SH-SY5Y (cell line): ENCODE measurements around the gene PTBP1.

Source experiments
- GATA2 ChIP-seq: IDR thresholded peaks from 2 replicates; pipeline ENCODE4 v1.6.1; 2011; ENCODE audit warnings: mild to moderate bottlenecking, low read depth, low read length
- GATA3 ChIP-seq: IDR thresholded peaks from 2 replicates; pipeline ENCODE4 v1.6.1; 2011; ENCODE audit warnings: low read depth, mild to moderate bottlenecking, low read length, moderate library complexity

The PTBP1 gene

DNA sequence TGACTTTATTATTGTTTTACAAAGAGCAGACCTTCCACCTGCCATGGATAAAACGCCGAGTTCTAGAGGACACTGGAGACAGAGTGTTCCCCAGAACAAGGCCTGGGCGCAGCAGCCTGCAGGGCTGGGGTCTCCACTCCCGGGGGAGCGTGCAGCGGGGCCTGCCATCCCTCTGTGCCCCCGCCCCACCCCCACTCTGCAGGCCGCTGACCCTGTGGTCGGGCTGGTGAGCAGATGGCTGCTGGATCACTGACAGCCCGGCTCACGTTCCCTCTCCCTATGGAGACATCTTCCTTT lies 8.6 kb upstream of the PTBP1 start:
- no peak for TF ChIP-seq GATA2
- TF ChIP-seq GATA3, result no peak

DNA sequence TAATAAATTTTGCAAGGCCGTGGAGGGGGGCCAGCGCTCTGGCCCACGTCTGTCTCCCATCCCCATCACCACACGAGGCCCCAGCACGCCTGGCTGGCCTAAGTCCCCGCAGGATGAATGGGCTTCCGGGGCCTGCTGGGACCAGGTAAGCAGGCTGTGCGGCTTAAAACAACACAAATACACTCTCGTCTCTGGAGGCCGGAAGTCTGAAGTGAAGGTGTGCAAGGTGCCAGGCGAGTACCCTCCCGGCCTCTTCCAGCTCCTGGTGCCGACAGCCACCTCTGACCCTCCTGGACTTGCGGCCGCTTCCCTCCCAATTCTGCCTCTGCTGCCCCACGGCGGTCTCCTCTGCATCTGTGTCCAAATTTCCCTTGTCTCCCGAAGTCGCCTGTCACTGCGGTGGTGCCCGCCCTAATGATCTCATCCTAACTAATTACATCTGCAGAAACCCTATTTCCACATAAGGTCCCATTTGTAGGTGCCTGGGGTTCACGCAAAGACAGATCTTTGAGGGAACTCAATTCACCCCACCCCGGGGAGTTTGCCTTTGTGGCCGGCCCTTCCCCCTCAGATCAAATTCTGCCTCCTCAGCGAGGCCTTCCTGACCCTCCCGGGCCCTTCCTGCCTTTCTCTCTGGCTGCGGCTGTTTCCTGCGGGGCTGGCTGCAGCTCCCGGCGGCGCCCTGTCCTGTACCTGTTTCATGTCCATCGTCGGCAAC lies 8.1 kb upstream of the PTBP1 start:
- TF ChIP-seq GATA2, result no peak
- TF ChIP-seq GATA3, result no peak

DNA sequence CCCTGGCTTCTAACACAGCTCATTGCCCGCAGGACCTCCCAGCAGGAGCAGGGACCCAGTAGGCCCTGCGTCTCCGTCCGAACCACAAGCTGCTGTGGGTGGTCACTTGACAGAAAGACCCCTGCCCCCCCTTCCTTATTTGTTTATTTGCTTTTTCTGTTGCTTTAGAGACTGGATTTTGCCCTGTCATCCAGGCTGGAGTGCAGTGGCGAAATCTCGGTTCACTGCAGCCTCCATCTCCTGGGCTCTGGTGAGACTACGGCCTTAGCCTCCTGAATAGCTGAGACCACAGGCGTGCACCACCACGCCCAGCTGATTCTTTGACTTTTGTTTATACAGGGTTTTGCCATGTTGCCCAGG lies 7.6 kb upstream of the PTBP1 start:
- no peak for TF ChIP-seq GATA3
- no peak for TF ChIP-seq GATA2

DNA sequence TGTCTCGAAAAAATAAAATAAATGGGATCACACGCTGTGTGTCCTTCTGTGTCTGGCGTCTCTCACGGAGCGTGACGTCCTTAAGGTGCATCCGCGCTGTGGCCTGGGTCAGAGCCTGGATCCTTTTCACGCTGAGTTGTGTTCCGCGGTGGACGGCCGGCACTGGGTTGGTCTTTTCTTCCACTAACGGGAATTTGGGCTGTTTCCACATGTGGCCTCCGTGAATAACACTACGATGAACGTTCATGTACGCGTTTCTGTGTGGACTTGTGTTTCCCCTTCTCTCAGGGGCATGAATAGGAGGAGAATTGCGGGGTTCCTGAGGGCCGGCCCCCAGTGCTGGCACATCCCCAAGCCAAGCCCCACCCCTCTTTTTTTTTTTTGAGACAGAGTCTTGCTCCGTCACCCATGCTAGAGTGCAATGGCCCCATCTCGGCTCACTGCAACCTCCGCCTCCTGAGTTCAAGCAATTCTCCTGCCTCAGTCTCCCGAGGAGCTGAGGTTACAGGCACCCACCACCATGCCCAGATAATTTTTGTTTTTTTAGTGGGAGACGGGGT lies 6.2 kb upstream of the PTBP1 start:
- TF ChIP-seq GATA2 (no peak), GATA3 (no peak)

DNA sequence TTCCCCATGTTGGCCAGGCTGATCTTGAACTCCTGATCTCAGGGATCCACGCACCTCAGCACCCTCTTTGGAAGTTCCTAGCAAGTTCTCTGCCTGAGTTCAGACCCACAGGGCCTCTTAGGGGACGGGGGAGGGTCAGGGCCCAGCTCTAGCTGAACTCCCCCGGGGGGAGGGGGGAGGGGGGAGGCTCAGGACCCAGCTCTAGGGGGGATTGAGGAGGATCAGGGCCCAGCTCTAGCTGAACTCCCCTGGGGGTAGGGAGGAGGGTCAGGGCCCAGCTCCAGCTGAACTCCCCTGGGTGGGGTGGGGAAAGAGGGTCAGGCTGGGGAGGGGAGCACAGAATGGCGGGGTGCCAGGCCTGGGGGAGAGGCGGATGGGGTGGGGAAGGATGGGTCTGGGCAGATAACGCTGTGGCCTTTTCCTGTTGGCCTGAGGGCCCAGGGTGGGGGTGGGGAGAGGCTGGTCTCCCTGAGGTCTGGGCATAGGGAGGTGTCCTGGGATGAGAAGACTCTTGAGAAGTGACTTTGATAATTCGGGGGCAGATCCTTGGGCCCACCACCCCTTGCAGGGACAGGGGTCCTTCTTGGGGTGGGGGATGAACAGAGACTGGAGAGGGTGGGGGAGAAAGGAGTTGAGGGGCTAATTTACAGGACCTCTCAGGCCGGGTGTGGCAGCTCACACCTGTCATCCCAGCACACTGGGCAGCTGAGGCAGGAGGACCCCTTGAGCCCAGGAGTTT lies 5.5 kb upstream of the PTBP1 start:
- no peak for TF ChIP-seq GATA2
- no peak for TF ChIP-seq GATA3

DNA sequence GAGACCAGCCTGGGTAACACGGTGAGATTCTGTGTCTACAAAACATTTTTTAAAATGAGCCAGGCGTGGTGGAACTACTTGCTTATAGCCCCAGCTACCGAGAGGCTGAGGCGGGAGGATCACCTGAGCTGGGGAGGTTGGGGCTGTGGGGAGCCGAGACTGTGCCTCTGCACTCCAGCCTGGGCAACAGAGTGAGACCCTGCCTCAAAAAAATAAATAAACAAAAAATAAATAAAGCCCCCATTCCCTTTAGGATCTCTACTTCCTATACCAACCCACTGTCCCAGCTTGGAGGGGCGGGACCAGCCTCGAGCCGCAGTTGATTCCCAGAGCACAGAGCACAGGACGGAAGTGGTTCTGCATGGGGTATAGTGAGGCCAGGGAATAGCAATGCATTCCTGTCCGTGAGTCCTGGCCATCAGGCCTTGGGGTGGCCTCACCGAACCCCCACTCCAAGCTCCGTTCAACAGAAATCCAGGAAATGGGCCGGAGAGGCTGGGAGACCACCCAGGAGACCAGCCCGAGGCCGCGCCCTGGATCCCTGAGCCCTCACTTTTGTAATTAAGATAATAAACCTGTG lies 4.9 kb upstream of the PTBP1 start:
- no peak for TF ChIP-seq GATA2
- no peak for TF ChIP-seq GATA3

DNA sequence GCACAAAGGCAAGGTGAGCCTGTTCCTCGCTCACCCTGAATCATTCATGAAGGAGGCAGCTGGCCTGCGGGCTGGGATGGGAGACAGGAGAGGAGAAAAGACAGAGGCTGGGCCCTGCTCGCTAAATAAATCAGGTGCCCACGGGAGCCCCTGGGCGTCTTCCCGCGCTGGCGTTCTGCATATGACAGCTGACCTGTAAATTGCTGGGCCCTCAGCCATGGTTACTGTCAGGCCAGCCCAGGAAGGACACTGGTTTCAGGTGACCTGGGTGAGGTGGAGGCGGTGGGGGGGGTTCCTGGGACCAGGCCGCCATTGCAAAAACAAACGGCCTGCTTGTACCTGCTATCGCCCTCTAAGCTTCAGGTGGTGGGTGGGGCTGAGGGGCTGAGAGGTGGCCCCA lies 3.4 kb upstream of the PTBP1 start:
- TF ChIP-seq GATA2, result no peak
- TF ChIP-seq GATA3, result no peak

DNA sequence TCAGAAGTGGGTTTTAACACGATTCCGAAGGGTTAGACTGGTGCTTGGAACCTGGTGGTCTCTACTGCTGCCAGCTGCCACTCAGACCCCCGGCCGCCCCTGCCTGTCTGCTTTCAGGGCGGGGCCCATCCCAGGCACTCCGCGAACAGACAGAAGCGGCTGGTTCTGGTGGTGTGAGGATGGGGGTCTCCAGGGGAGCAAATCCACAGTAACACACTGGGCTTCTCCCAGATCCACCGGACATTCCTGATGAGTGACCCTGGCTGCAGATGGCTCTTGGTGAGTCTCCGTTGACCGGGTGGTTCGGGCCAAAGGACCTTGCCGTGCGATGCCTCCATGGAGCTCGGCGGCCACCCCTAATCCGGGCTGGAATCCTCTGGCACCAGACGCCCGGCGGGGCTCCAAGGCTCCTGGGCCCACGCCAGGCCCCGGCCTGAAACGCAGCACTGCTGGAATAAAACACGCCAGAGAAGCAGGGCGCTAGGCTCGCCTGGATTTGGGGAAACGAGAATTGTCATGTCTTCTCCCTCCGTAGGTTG lies 2.1 kb upstream of the PTBP1 start:
- TF ChIP-seq GATA3 (no peak), GATA2 (no peak)

DNA sequence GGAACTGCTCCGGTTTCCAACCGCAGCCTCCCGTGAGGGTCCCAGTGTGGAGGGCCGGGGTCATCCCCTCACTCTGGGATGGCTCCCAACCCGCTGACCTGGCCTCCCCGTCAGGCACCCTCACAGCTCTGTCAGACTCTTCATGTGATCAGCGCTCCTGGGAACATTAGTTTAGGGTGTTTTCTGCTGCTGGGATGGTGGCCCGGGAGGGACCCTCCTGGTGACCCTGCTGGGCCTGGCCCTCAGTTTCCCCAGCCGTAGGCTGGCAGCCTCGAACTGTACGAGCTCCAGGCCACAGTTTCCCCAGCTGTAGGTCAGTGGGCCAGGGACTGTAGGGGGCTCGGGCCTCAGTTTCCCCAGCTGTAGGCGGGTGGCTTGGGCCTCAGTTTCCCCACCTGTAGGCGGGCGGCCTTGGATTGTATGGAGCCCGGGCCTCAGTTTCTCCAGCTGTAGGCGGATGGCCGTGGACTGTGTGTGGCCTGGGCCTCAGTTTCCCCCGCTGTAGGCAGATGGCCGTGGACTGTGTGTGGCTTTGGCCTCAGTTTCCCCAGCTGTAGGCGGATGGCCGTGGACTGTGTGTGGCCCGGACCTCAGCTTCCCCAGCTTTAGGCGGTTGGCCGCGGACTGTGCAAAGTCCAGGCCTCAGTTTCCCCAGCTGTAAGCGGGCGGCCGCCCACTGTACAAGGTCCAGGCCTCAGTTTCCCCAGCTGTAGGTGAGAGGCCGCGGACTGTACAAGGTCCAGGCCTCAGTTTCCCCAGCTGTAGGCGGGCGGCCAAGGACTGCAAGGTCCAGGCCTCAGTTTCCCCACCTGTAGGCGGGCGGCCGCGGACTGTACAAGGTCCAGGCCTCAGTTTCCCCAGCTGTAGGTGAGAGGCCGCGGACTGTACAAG lies 1.3 kb upstream of the PTBP1 start:
- no peak for TF ChIP-seq GATA2

DNA sequence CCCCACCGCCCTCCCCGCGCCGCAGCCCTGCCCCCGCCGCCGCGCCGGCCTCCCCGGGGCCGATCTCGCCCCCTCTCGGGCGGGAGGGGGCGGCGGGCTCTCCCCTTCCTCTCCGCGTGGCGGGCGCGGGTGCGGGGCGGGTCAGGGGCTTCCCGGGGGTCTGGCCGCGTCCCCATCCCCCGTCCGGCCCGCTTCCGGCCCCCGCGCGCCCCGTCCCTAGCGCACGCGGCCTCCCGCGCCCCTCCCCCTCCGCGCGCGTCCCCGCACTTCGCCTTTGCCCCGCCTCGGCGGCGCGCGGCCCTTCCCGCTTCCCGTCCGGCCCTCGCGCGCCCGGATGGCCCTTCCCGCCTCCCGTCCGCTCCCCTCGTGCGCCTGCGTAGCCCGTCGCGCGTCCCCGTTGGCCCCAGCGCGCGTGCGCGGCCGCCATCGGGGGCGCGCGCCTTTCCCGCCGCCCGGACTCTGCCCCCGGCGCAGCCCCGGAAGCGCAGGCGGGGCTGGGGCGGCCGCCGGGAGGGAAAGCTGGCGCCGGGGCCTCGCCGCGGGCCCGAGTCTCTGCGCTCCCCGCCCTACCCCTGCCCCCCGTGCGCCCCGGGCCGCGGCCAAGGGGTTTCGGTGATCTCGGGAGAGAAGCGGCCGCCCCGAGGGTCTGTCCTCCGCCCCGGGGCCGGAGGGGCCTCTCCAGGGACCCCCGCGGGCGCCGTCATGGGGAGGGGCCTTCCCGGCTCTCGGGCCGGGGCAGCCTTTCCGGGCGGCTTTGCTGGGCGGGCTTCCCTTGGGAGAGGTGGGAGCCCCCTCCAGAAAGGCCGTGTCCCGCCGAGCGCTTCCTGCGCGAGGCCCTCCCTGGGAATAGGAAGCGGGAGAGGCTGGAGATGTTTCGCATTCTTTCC lies 519 bp downstream of the PTBP1 start:
- TF ChIP-seq GATA3 (no peak), GATA2 (no peak)

DNA sequence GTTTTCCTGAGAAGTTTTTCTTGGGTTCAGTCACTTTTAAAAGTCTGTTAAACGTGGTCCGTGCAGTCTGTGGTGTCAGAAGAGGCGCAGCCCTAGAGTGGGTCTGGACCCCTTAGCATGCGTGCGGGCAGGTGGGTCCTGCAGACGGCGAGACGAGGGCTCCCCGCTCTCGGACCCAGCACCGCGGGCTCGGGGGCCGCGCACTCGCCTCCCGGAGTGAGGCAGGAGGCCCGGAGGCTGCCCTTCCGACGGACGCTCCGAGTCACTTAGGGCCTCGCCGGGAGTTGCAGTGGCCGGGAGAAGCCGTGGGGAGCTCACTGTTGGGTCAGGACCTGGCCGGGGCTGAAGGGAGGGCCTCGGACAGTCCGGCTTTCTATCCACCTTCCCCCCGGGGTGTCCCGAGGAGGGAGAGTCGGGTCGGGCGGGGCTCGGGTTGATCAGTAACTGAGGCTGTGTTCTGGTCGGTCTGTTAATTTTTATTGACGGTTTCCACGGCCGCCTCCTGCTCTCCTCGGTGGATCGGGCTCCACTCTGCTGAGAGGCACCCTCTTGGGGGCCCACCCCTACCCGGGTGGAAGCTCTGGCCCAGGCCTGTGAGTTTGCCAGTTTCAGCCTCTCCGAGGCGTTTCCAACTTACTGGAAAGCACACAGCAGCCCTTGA lies 1.3 kb downstream of the PTBP1 start:
- no peak for TF ChIP-seq GATA2
- TF ChIP-seq GATA3, result no peak

DNA sequence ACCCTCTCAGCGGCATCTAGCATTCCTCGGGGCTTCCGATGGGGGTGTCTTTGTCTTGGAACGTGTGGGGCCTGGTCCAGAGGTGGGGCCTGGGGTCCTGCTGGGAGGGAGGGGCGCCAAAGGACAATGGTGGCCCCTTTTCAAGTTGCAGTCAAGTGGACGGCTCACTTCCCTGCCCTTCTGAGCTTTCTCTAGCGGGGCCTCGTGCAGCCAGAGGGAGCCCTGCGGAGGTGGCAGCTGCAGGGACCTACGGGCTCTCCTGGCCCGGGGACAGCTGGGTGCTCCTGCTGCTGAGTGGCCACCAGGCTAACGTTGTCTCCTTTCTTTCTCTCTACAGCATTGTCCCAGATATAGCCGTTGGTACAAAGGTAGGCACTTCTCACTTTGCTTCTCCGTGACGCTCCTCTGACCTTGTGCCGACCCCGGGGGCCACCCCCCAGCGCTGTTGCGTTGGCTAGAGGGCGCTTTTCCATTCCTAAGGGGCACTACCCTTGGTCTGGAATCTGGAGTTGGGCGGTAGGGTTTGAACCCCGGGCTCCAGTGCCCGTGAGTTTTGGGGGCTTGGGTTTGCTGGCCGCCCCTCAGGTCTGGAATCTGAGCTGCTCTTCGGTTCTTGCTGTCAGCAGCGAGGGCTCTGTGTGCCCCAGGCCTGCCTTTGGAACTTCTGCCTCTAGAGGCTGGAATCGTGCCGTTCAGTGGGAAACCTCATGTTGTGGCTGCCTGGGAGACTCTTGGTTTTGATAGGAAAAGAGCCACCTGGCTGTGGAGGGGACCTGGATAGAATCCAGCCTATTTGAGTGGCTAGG lies 2.0 kb downstream of the PTBP1 start:
- TF ChIP-seq GATA3 (no peak), GATA2 (no peak)
